Stimulated activated CD8-positive, alpha-beta memory T cell treated with anti-CD3 and anti-CD28 coated beads, Interleukin-7, amount 100 ng/mL, for 24 hours (primary cell): ENCODE data around the gene GTF3A.

Experiments used
- DNase-seq: peaks from one replicate; pipeline ENCODE4 v3.0.0-alpha.2; 2020; ENCODE audit warnings: low read depth

GTF3A gene

DNA sequence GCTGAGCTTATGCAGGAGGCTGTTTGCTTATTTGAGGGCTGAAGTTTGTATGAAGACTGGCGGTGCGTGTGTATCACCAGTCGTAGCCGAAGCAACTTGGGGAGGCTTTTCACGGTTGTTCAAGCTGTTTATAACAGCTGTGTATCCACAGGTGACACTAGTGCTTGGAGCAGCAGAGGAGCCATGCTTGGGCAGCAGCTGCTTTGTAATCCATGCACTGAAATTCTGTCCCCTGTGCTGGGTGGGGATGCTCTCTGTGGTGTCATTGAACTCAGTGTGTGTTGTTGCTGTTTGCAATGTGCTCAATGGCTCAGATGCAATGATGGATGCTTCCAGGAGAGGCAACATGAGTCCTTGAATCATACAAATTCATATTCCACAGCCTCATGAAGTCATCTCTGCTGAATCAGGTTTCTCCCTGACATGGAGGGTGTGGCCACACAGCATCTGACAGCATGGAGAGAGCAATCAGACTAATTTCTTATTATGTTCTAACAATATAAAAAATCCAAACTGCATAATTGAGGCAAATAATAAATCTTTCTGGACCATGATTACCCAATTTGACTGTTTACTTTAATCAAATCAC is 18.8 kb upstream of the GTF3A start:
- no peak for DNase-seq

DNA sequence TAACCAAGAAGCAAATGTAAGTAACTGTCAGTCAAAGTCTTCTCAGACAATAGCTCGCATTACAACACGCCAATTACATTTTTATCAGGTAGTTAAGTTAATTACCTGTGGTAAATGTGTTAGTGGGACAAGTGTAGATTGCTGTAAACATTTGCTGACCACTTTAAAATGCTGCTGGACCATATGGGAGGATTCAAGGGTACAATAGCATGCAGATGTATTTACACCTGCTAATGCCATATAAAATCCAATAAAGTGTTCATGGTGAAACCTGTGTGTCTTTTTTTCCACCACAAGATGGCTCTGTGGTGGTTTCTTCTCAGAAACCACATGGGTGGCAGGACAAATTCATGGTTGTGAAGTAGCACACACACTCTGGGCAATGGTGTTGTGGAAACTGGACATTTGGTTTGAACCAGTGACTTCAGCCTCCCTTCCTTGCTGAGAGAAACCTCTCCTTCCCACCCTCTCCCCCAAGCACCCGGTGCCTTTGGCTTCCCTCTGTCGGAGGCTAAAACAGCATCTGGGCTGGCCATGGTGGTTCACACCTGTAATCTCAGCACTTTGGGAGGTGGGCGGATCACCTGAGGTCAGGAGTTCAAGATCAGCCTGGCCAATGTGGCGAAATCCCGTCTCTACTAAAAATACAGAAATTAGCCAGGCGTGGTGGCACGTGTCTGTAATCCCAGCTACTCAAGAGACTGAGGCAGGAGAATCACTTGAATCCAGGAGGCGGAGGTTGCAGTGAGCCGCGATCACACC is 18.1 kb upstream of the GTF3A start:
- no peak for DNase-seq

DNA sequence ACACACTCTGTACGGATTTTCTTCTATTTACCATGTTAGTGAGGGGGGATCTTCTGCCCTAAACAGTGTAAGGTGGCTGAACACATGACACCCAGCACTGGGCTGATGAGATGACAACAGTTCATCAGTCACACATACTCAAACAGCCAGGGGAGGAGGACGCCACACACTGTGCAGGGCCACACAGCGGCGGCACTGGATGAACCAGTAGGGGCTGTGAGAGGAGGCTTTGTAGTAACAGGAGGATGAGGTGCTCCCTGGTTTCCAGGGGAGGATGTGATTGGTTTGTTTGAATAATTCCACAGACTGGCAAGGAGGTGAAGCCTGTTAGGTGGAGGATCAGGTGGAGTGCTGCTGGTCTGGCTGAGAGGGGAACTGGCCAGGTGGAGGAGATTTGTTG is 16.3 kb upstream of the GTF3A start:
- no peak for DNase-seq

DNA sequence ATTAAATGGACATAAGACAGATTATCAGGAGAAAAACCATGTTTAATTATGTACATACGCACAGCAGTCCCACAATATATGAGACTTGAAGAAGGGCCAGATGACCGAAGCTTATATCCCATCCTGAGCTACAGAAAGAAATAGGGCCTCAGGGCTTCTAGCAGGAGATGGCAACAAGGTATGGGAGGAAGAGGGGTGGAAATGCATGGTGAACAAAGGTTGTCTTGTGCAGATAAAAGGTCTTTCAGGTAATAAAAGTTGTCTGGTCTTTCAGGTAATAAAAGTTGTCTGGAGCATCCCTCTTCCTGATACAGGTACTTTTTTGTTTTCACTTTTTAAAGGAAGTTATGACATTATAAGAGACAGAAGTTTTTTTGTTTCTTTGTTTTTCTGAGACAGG is 15.4 kb upstream of the GTF3A start:
- no peak for DNase-seq

DNA sequence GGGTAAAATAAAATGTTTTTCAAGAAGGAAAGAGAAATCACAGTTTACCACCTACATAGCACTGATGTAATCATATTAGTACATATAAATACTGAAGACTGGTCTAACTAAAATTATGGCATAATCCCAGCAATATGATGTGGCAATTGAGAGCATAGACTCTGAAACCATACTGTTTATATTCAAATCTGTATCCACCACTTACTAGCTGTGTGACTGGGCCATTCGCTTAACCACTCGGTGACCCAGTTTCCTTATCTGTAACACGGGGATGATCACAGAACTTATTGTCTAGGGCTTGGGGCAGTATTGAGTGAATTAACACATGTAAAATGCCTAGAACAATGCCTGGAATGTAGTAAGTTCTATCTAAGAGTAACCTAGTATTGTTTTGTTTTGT is 13.1 kb upstream of the GTF3A start:
- no peak for DNase-seq

DNA sequence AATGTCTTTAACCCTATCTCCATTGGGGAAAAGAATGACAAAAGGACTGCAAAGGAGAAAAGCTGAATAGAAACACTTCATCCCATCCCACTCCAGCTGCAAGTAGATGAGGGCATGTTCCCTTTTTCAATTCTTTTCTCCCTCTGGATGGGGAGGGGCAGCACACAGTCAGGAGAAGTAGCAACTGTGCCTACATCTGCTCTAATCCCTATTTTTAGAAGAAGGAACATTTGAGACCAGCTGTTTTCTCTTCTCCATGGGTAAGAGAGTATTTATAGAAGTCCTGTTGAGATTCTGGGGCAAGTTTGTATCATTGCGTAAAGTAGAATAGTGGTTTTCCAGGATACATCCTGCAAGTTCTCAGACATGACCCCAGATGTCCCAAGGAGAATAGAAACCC is 9.3 kb upstream of the GTF3A start:
- DNase-seq: no peak

DNA sequence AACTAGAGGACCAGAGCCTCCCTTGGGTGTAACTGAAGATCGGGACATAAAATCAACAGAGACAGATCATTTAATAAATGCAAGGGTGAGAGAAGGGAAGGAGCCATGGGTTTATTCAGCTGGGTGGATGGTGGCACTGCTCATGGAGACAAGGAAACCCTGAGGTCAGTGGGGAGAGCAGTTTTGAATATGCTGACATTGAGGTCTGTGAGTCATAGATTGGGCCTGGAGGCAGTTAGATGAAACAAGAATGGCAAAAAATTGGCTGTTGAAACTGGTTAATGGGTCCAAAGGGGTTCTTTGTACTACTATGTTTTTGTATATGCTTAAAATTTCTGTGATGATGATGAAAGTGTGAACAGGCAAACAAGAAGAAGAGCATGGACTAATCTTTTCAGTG is 5.1 kb upstream of the GTF3A start:
- DNase-seq: no peak

DNA sequence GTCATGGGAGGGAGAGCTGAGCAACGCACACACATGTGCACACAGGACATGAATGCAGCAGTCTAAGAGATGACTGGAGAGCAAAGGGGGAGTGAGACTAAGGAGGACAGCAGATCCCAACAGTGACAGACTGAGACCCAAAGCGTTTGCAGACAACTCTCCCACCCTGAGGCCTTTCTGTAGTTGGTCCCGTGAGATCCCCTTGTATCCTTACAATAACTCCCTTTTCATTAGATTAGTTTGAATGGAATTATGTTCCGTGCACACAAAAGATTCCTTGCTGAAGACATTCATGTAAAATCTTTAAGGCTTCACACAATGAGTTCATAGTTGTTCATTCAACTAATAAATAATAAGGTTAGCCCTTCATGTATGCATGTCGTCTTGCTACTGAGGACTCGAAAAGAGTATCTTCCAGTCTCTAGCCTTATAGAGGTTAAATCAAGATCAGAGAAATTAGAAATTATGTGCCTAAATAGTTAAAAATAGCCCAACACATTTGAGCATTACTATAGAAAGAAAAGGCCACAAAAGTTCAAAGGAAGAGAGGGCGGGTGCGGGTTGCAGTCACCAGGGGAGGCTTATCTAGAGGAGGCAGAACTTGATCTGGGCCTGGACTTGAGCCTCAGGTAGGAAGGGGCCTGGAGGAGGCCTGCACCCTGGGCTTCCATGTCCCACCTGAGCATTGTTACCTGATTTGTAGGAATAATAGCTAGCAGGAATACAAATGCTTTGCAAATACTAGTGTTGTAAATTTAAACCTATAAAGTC is 3.1 kb upstream of the GTF3A start:
- DNase-seq: no peak

DNA sequence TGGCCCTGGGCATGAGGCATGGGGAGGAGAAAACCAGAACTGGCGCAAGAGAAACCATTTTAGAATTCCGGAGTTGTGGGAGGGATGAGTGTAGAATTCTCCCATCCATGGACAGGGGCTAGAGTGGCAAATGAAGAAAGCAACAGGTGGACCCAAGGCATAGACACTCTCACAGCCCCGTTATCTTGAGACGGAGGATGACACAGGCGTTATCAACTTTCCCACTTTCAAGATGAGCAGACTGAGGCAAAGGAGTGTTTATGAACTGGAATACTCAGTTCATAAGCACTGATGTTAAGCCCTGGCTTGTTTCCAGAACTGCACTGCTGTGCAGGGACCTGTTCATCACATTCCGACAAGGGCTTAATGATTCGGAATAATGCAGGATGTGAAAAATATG is 1.1 kb upstream of the GTF3A start:
- no peak for DNase-seq

DNA sequence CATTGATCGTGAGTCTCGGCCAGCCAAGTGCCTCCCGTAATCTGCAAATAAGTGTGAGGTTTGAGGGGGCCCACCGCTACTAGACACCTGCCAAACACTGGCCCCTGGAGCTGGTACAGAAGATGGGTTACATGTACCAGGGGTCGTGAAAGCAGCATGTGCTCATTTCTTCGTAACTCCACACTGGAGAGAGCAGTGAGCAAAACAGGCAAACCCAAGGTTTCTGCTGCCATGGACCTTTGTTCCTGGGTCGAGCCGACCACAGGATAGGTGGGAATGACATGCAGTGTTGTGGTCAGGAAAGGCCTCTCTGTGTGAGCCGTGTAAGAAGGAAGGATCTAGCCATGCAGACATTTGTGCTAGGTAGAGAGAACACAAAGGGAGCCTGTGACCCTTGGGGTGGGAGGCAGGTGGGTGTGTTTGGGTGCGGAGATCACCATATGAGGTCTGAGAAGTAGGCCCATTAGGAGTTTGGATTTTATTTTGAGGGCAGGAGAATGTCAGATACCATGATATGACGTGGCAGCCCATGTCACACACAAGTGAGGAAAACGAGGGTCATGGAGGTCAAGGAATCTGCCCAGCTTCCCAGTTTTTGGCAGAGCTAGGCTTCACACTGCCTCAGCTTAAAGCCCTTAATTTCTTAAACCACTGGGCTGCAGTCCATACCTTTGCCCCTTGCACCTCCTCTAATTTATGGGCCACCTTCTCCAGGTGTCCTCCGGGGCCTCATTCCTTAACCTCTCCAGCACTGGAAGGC is 919 bp downstream of the GTF3A start:
- no peak for DNase-seq

DNA sequence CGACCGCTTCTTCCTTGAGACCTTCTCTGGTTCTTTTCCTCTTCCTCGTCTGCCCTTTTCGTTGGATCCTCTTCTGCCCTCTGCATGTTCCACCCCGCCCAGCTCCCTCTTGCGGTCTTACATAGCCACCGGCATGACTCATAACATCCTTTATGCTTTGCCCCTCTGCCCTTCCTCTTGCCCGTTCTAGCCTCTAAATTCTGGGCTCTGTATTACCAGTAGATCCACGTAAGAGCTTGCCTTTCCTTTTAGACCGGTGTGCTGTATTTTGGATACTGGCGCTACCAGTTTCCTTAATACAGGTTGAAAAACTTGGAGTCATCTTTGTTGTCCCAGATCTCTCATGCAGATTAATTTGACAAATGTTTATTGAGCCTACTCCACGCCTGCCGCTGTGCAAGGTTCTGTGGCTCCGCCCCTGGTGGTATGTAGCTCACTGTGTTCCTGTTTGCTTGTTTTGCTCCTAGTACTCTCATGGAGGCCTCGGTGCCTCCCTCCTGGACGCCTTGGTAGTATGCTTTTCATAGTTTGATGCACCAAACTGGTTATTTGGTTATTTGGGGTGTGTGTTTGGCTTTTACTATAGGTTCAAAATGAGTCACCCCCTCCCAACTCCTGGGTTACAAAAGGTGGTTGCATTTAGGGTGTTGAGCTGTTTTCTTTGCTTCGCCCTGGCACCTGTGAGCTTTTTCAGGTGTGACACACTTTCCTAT is 1.7 kb downstream of the GTF3A start:
- DNase-seq: no peak

DNA sequence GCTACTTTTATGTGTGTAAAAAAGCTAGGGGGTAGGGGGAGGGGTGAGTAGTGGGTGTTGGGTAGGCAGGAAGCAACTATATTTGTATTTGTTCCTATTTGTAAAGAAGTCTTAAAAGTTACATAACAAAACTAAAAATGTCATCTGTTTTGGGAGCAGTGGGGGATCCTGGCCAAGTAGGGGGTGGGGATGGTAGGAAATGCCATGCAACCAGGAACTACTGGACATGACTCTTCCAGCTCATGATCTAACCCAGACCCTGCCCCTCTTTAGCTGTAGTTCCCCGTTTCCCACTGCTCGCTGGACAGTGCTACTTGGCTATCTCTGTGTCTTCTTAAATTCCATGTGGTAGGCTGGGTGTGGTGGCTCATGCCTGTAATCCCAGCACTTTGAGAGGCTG is 3.2 kb downstream of the GTF3A start:
- DNase-seq: no peak

DNA sequence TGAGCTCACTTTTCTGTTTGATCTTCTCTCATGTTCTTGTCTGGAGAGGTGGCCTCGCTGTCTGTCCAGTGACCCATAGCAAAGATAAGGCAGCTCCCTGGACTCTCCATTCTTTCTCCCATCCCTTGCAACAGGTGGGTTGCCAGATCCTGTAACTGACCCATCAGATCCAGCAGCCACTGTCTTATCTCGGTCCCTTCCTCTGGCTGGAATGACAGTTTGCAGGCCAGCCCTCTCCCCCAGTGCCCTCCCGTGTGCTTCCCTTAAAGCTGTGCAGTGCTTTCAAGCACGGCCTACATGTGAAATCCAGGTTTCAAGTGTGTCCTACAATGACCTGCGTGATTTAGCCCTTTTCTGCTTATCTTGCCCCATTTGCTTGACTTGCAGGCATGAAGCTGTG is 3.7 kb downstream of the GTF3A start:
- DNase-seq: no peak

DNA sequence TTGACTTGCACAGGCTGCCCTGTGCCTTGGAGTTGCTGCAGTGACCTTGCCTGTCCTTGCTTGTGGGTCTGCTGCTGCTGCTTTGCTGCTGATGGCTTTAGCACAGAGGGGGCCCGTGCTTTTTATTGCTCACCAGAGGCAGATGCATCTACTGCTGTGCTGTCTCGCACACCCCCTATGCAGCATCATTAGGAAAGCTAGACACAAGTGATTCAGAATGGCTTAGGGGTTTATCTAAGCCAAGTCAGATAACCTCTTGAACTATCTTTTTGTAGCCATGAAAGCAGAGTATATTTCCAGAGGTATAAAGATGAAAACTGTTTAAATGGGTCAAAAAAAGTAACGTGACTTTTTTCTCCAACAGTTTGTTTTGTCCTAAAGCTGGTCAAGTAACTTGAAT is 7.8 kb downstream of the GTF3A start:
- DNase-seq: no peak

DNA sequence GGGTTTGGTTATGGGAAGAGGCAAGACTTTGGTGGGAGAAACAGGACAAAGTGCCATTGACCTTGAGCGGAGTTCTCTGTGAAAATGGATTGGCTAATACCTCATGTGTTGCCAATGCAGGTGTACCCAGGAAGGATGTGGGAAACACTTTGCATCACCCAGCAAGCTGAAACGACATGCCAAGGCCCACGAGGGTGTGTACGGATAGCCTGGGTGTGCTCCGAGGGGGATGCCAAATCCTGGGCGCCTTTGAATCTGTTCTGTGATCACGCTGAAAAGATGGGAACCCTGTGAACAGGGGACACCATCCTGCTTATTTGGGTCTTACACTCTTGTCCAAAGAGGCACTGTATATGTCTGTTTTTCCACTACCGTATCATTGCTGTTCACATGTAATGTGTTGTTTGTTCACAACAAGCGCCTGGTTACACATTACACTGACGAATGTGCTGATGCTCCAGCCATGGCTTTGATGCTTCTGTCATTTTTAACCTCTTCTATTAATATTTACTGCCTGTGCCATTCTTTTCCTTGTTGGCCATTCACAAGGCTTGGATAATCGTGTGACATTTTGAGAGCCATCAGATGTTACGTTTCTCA is 8.3 kb downstream of the GTF3A start:
- DNase-seq: no peak

DNA sequence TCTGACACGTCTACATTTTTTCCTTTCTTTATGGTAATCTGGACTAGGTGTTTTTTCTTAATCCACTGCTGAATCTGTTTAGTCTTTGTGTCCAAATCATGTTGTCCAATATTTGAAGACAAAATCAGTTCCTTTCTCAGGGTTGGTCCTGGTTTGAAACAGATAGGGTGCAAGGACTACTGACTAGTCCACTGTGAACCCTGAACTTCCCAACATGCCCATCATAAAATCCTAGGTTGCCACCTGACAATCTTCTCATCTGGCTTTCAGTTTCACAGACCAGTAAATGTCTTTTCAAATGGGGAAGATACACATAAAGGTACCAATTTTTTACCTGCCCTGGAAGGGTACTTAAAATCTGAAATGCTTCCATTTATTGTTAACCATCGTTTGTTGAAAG is 12.7 kb downstream of the GTF3A start:
- no peak for DNase-seq

DNA sequence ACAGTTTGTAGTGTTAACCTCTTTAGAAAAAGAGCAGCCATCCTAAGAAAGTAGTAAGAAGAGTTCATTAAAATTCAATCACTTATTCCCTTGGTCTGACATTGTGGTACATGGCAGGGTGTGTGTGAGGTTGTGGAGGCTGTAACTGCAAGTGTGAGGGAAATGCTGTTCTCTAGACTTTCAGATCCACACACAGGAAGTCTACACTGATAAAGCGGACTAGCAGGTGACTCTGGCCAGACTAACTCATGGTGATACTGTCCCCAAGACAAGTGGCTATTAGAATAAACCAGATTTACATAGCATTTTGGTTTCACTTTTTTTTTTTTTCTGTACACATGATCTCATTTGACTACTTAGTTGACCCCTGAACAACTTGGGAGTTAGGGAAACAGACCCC is 16.0 kb downstream of the GTF3A start:
- no peak for DNase-seq

DNA sequence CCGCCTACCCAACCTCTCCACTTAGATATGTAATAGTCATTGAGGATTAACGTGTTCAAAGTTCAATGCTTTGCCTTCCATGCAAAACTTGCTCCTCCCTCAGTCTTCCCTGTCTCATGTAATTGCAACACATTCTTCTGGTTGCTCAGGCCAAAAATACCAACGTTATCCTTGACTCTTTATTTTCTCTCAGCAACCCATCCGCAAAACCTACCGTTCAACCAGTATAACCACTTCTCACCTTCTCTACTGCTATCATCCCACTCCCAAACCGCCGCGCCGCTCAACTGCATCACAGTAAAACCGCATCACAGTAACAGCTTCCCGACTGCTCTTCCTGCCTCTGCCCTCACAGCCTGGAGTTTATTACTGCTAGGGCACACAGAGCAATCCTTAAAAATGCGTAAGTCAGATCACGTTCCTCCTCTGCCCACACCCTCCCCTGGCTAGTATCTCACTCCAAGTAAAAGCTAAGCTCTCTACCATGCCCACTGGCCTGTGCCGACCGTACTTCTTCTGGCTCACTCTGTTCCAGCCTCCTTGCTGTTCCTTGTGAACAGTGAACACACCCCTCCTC is 17.7 kb downstream of the GTF3A start:
- DNase-seq: no peak

DNA sequence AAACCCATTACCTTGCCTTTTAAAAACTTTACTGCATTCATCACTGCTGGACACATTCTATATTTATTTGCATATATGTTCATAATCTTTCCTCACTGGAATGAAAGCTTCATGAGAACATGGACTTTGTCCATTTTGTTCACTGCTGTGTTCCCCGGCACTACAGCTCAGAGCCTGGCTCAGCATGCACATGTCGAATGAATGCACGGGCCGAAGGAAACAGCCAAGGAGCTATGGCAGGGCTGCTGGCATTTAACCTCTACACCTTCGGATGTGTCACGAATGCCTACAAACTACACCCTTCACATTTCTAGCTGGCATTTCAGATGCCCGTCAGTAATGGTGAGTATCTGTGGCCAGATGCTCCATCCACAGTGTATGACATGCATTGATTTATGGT is 18.4 kb downstream of the GTF3A start:
- DNase-seq: no peak

DNA sequence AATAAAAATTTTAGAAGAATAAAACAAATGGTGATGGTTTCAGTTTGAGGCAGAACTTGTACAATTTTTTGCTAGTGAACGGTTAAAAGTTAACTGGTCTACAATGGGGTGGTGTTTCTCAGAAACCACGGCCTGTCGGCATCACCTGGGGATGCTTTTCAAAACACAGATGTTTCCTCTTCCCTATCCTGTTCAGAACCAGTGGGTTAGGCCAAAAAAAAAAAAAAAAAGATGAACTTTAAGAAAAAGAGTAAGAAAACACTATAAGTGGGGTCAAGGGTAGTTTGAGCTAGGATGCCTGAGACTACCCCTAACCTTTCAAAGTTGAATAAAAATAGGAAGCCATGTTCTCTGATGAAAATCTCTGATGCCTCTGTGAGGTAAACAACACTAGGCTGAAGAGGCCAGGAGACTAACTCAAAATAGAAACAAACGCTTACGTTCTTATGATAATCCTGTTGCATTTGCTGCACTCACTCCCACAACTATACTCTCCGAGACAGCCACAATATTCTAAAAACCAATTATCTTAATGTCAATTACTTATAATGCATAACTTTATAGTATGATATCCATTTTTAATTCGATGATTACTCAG is 22.7 kb downstream of the GTF3A start:
- no peak for DNase-seq

DNA sequence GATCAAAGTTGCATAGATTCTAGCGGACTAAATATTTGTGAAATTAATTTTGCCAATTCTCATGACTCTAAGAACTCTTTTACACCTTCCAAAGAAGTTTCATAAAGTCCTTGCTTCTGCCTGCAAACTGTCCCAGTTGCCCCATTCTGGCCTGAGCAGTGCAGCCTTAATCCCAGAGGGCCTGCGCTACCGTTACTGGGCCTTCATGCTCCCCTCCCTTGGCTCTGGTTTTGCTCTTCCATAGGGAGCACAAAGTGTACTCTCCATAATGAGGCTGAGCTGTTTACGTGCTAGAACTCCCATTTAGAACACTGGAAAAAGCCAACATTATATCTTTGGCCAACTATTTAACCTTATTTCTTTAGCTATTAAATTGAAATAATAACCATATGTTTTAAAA is 23.9 kb downstream of the GTF3A start:
- no peak for DNase-seq
